HCT116 (cell line): ENCODE measurements around the gene GCK. TPM values are rescaled to one million over a fixed set of nuclear protein-coding genes. Genes with fewer than 3 reads are reported as not detected.

Source experiments
- ATAC-seq: fragments of 200-7000 bp; cut with Tn5 transposase; 2 replicates; pipeline ENCODE4 v1.9.1; 2020; ENCODE audit warnings: mild to moderate bottlenecking, moderate library complexity
- BruUV-seq: library from RNA; stranded (reverse); fragments of 400-500 nt; replicated peaks from 2 replicates; lab custom pipeline; 2021; lab: Mats Ljungman, UMichigan
- CTCF ChIA-PET: fragments of 300-600 bp; sonication (Branson Sonifier 250); formaldehyde crosslinking; loops from one replicate; lab custom pipeline; 2021; ENCODE audit warnings: antibody characterized with exemption; lab: Charles Lee
- POLR2A ChIA-PET: fragments of 300-600, 350-600 bp; sonication (Branson Sonifier 250); formaldehyde crosslinking; loops from one replicate; lab custom pipeline; 2021; ENCODE audit warnings: antibody characterized with exemption; lab: Charles Lee
- RAD21 ChIA-PET, 2 experiments: fragments of 300-600 bp; sonication (Branson Sonifier 250); formaldehyde crosslinking; loops; one replicate each; lab custom pipeline; 2023; ENCODE audit warnings: low total read pairs in 2 of 2; ENCODE audit not compliant: uncharacterized antibody in 2 of 2, unreplicated experiment in 2 of 2, low non-redundant PET in 1 of 2; lab: Charles Lee
- DNase-seq: peaks from one replicate; pipeline ENCODE4 v3.0.0-alpha.2; 2010; ENCODE audit warnings: low read depth, low spot score
- H2AFZ ChIP-seq: fragments of 200-600 bp; shearing (Covaris generic), sonication (generic); 2 replicates; pipeline ENCODE4 v1.6.1; 2017; ENCODE audit warnings: low read depth, mixed run types, mixed read lengths, antibody characterized with exemption, low read length; ENCODE audit not compliant: poor library complexity, severe bottlenecking
- H3K27ac ChIP-seq: 2 replicates; pipeline ENCODE4 v1.5.1; 2012; ENCODE audit warnings: low read depth, low read length
- H3K27me3 ChIP-seq: fragments of 200-600 bp; sonication (generic); 2 replicates; pipeline ENCODE4 v1.6.1; 2016; ENCODE audit warnings: mixed run types, low read length, mixed read lengths; ENCODE audit not compliant: insufficient read depth
- H3K36me3 ChIP-seq, 2 experiments: fragments of 200-500 bp in 1 of 2; fragments of 200-600 bp in 1 of 2; sonication (Bioruptor generic) in 1 of 2; sonication (generic) in 1 of 2; 2 replicates each; pipeline versions ENCODE4 v1.5.1 to v1.6.1; 2014 to 2016; ENCODE audit warnings: low read length in 2 of 2, inconsistent platforms in 1 of 2, mixed read lengths in 1 of 2, mixed run types in 1 of 2; ENCODE audit not compliant: insufficient read depth in 2 of 2, control insufficient read depth in 1 of 2
- H3K4me1 ChIP-seq, 2 experiments: fragments of 200-600 bp in 1 of 2; sonication (generic) in 1 of 2; 2 replicates each; pipeline versions ENCODE4 v1.5.1 to v1.6.1; 2012 to 2017; ENCODE audit warnings: low read length in 2 of 2, inconsistent platforms in 1 of 2, mild to moderate bottlenecking in 1 of 2, mixed read lengths in 1 of 2, mixed run types in 1 of 2, moderate library complexity in 1 of 2; ENCODE audit not compliant: insufficient read depth in 2 of 2, control insufficient read depth in 1 of 2
- H3K4me2 ChIP-seq: fragments of 200-600 bp; sonication (generic); 2 replicates; pipeline ENCODE4 v1.6.1; 2017; ENCODE audit warnings: mixed run types, low read length, mixed read lengths
- H3K4me3 ChIP-seq, 2 experiments: fragments of 200-600 bp in 1 of 2; sonication (generic) in 1 of 2; replicated peaks in 1 of 2; 2 replicates each; pipeline ENCODE4 v1.5.1; 2011 to 2016; ENCODE audit warnings: low read length in 2 of 2, control low read depth in 1 of 2, low read depth in 1 of 2, mild to moderate bottlenecking in 1 of 2, mixed read lengths in 1 of 2, mixed run types in 1 of 2
- H3K79me2 ChIP-seq: fragments of 200-600 bp; sonication (generic); 2 replicates; pipeline ENCODE4 v1.6.1; 2017; ENCODE audit warnings: mild to moderate bottlenecking, mixed run types, low read length, moderate library complexity, mixed read lengths; ENCODE audit not compliant: insufficient read depth
- H3K9ac ChIP-seq: fragments of 200-600 bp; sonication (generic); 2 replicates; pipeline ENCODE4 v1.6.1; 2016; ENCODE audit warnings: low read length, mixed read lengths
- H3K9me2 ChIP-seq: fragments of 200-600 bp; sonication (generic), shearing (Covaris generic); 2 replicates; pipeline ENCODE4 v1.6.1; 2017; ENCODE audit warnings: mixed run types, mild to moderate bottlenecking, moderate library complexity; ENCODE audit not compliant: insufficient read depth
- H3K9me3 ChIP-seq, 2 experiments: fragments of 200-500 bp in 1 of 2; fragments of 200-600 bp in 1 of 2; sonication (Bioruptor generic) in 1 of 2; sonication (generic) in 1 of 2; 2 replicates each; pipeline ENCODE4 v1.6.1; 2014 to 2017; ENCODE audit warnings: low read length in 2 of 2, mixed read lengths in 2 of 2, inconsistent platforms in 1 of 2, low read depth in 1 of 2, mild to moderate bottlenecking in 1 of 2, mixed run types in 1 of 2, moderate library complexity in 1 of 2; ENCODE audit not compliant: control insufficient read depth in 1 of 2, insufficient read depth in 1 of 2
- H4K20me1 ChIP-seq: fragments of 200-600 bp; sonication (generic), shearing (Covaris generic); 2 replicates; pipeline ENCODE4 v1.6.1; 2017; ENCODE audit warnings: mixed run types, mild to moderate bottlenecking, moderate library complexity; ENCODE audit not compliant: insufficient read depth
- ELF1 ChIP-seq: IDR thresholded peaks from 2 replicates; pipeline ENCODE4 v1.6.1; 2012; ENCODE audit warnings: low read depth, borderline replicate concordance
- EZH2 ChIP-seq: fragments of 200-600 bp; sonication (generic); IDR thresholded peaks from 2 replicates; pipeline ENCODE4 v1.6.1; 2017; ENCODE audit warnings: antibody characterized with exemption, mixed run types
- EZH2phosphoT487 ChIP-seq: fragments of 200-600 bp; IDR thresholded peaks from 2 replicates; pipeline ENCODE4 v1.6.1; 2018; ENCODE audit warnings: antibody characterized with exemption, borderline replicate concordance
- FOSL1 ChIP-seq: IDR thresholded peaks from 2 replicates; pipeline ENCODE4 v1.6.1; 2012; ENCODE audit warnings: low read depth
- POLR2AphosphoS5 ChIP-seq: IDR thresholded peaks from 2 replicates; pipeline ENCODE4 v1.6.1; 2011; ENCODE audit warnings: mild to moderate bottlenecking, low read depth, low read length, moderate library complexity
- SIN3A ChIP-seq: IDR thresholded peaks from 2 replicates; pipeline ENCODE4 v1.6.1; 2012; ENCODE audit warnings: low read depth
- SP1 ChIP-seq: IDR thresholded peaks from 2 replicates; pipeline ENCODE4 v1.6.1; 2012; ENCODE audit warnings: low read depth
- SRF ChIP-seq: IDR thresholded peaks from 2 replicates; pipeline ENCODE4 v1.6.1; 2012; ENCODE audit warnings: low read depth
- TCF7L2 ChIP-seq: IDR thresholded peaks from 2 replicates; pipeline ENCODE4 v1.7.0; 2011; ENCODE audit warnings: borderline replicate concordance, inconsistent platforms; ENCODE audit not compliant: insufficient read depth, insufficient read length; ENCODE audit errors: extremely low read depth
- ZFX ChIP-seq: fragments of 450-650 bp; IDR thresholded peaks from 2 replicates; pipeline ENCODE4 v1.6.1; 2017
- intact Hi-C: fragments of 100-400 bp; cut with micrococcal nuclease; formaldehyde crosslinking; loops from 2 replicates; pipeline ENCODE4 v1.10.0; 2022
- total RNA-seq: library from RNA; stranded (reverse); gene quantifications from one replicate; pipeline ENCODE4 v1.2.1, GENCODE V29; 2021; ENCODE audit not compliant: unreplicated experiment
- TF ChIP-seq, protein P1 (sequence below): IDR thresholded peaks from 2 replicates; pipeline ENCODE4 v1.6.1; 2011; ENCODE audit warnings: mild to moderate bottlenecking, low read length, moderate library complexity; ENCODE audit not compliant: insufficient replicate concordance; ENCODE audit errors: extremely low read depth

GCK gene
- total RNA-seq, 1 experiment from 2014 or later = 0.34 TPM

DNA sequence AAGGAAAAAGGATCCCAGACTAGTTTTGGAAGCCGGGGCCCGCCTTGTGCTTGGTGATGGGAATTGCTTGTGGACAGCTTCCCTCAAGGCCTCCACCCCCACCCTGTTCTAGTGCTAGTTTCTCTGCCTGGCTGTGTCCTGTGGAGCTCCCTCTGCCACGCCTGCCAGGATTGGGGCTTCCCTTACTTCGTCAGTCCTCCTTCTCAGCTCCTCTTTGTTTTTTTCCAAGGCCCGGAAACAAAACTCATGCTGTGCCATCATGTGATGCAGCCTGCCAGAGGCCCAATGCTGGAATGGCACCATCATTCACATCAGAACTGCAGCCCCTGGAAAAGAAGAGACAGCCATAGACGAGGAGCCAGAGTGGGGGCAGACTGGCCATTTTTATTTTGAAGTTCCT is 22.8 kb upstream of the GCK start:
- no TSS peak for BruUV-seq

DNA sequence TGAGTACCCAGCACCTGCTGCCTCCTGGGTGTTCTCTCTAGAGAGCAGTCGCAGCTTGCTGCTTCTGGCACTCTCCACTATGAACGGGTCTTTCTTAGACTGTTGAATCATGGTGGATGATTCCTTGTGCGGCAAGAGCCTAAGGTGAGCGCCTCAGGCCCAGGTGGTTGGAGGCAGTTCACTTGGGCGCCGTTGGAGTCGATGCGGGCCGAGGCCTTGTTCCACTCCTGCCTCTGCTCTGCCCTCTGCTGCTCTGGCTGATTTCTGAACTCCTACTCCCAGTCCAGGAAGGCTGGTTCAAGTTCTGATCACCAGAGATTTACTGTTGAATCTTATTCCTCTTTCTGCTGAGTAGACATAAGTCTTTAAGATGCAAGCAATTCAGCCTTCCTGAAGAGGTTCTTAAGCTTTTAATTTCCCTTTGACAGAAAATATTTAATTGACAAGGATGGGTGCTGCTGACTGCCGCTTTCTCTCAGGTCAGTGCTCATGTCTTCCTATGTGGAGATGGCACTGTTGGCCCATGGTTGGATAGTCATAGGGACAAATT is 22.0 kb upstream of the GCK start:
- Histone ChIP-seq H3K9ac (no peak overlapping the region), H3K4me2 (no peak overlapping the region), H3K27ac (no peak overlapping the region), H3K79me2 (peaks cover 3% of the 10 kb centered on the region; the same call in 1 of the 2 replicates), H3K4me3 (no peak overlapping the region), H3K9me2 (no peaks in the 10 kb centered on the region), H4K20me1 (no peaks in the 10 kb centered on the region), H3K36me3 (peaks cover 45 to 46% of the 10 kb centered on the region in 2 experiments), H2AFZ (no peak overlapping the region), H3K4me1 (no peaks in the 10 kb centered on the region), H3K27me3 (no peaks in the 10 kb centered on the region), H3K9me3 (no peaks in the 10 kb centered on the region)
- intact Hi-C loops = no loop called here
- ChIA-PET POLR2A (no interaction called here), RAD21 (no interaction called here), CTCF (no interaction called here)
- no TSS peak for BruUV-seq
- TF ChIP-seq SRF = no peak
- TF ChIP-seq SIN3A = no peak
- TF ChIP-seq ZFX = no peak
- no peak for TF ChIP-seq EZH2
- TF ChIP-seq FOSL1 = no peak
- no peak for DNase-seq
- no peak for ATAC-seq

More for the DNA sequence above, 22.8 kb upstream of the GCK start:
- Histone ChIP-seq H3K9me2 (no peaks in the 10 kb centered on the region), H3K9me3 (no peaks in the 10 kb centered on the region), H3K9ac (no peak overlapping the region), H3K4me2 (no peak overlapping the region), H4K20me1 (no peaks in the 10 kb centered on the region), H3K36me3 (peaks cover 40 to 41% of the 10 kb centered on the region in 2 experiments), H2AFZ (no peak overlapping the region), H3K27ac (no peak overlapping the region), H3K79me2 (no peaks in the 10 kb centered on the region; the same call in 1 of the 2 replicates), H3K4me1 (no peaks in the 10 kb centered on the region), H3K27me3 (no peaks in the 10 kb centered on the region), H3K4me3 (no peak overlapping the region)
- ChIA-PET RAD21 (no interaction called here), CTCF (no interaction called here), POLR2A (no interaction called here)
- TF ChIP-seq EZH2 = no peak
- TF ChIP-seq EZH2phosphoT487 = no peak
- TF ChIP-seq TCF7L2 = no peak
- TF ChIP-seq, protein P1, sequence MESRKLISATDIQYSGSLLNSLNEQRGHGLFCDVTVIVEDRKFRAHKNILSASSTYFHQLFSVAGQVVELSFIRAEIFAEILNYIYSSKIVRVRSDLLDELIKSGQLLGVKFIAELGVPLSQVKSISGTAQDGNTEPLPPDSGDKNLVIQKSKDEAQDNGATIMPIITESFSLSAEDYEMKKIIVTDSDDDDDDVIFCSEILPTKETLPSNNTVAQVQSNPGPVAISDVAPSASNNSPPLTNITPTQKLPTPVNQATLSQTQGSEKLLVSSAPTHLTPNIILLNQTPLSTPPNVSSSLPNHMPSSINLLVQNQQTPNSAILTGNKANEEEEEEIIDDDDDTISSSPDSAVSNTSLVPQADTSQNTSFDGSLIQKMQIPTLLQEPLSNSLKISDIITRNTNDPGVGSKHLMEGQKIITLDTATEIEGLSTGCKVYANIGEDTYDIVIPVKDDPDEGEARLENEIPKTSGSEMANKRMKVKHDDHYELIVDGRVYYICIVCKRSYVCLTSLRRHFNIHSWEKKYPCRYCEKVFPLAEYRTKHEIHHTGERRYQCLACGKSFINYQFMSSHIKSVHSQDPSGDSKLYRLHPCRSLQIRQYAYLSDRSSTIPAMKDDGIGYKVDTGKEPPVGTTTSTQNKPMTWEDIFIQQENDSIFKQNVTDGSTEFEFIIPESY = no peak
- TF ChIP-seq ZFX = no peak
- no peak for TF ChIP-seq SP1
- TF ChIP-seq SRF = no peak
- TF ChIP-seq POLR2AphosphoS5 = no peak
- no peak for TF ChIP-seq ELF1
- ATAC-seq (no peak), DNase-seq (no peak)
- intact Hi-C loops = no loop called here
